ENCODE results near the gene IL25. TPM values are rescaled to one million over a fixed set of nuclear protein-coding genes. Genes with fewer than 3 reads are reported as not detected.
"Not testable (repeated sequence)": the region's sequence is repeated elsewhere in the genome, so short reads cannot be mapped to it uniquely, and the experiment has no call there.

IL25 gene
- not detected in 2 replicates for total RNA-seq (2014; rRNA removed; shearing (Covaris generic))

DNA sequence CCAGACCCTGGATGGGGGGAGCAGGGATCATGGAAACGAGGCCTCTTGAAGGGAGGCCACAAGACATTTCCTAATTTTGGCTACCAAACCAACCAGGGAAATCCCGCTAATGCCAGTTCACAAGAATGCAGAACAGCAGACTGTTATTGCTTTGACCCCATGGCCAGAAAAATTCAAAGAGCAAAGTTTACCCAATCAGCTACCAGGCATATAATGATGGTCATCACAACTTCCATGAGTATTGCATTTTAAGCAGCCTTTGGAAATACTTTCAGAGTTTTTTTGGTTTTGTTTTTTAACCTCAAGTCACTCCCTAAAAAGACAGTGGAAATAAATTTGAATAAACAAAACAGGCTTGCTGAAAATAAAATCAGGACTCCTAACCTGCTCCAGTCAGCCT, at the start of gene IL25:
Gene IL25, plus strand, starts transcription at position 301 of the 400 bp plus-strand sequence.
- no peak for DNase-seq (ENCODE audit: low read depth)

DNA sequence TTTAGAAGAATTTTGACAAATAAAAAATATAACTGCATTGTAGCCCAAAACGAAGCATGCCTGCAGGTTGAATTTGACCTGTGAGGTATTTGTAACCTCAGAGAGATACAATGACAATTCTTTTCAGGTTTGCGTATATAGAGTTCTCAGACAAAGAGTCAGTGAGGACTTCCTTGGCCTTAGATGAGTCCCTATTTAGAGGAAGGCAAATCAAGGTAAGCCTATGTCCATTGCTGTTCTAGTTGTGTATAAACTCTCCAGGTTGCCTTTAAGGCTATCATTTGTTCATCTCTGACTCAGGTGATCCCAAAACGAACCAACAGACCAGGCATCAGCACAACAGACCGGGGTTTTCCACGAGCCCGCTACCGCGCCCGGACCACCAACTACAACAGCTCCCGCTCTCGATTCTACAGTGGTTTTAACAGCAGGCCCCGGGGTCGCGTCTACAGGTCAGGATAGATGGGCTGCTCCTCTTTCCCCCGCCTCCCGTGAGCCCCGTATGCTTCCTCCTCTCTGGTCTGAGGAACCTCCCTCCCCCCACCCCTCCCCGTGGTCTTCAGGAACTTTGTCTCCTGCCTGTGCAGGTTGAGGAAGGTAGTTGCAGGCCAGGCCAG, 48.7 kb upstream of the IL25 start:
- no peak for DNase-seq (ENCODE audit: low read depth)

DNA sequence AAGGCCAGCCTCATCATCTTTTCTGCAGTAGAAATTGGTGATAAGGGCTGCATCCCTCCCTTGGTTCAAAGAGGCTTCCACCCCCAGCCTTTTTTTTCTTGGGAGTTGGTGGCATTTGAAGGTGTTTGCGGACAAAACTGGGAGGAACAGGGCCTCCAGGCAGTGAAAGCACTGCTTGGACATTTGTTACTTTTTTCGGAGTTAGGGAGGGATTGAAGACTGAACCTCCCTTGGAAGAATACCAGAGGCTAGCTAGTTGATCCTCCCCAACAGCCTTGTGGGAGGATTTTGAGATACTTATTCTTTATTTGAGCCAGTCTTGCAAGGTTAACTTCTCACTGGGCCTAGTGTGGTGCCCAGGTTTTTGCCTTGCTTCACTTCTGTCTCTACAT, 48.2 kb upstream of the IL25 start:
- no peak for DNase-seq (ENCODE audit: low read depth)

DNA sequence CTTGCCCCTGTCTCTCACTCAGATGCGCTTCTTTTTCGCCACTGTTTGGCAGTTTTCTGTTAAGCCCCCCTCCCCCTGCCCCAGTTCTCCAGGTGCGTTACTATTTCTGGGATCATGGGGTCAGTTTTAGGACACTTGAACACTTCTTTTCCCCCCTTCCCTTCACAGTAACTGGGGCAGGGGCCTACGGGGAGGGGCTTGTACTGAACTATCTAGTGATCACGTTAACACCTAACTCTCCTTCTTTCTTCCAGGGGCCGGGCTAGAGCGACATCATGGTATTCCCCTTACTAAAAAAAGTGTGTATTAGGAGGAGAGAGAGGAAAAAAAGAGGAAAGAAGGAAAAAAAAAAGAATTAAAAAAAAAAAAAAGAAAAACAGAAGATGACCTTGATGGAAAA, 47.6 kb upstream of the IL25 start:
- no peak for DNase-seq (ENCODE audit: low read depth)

DNA sequence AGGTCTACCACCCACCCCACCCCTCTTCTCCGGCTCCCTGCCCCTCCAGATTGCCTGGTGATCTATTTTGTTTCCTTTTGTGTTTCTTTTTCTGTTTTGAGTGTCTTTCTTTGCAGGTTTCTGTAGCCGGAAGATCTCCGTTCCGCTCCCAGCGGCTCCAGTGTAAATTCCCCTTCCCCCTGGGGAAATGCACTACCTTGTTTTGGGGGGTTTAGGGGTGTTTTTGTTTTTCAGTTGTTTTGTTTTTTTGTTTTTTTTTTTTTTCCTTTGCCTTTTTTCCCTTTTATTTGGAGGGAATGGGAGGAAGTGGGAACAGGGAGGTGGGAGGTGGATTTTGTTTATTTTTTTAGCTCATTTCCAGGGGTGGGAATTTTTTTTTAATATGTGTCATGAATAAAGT, 46.9 kb upstream of the IL25 start:
- DNase-seq (ENCODE audit: low read depth): not testable (repeated sequence)

DNA sequence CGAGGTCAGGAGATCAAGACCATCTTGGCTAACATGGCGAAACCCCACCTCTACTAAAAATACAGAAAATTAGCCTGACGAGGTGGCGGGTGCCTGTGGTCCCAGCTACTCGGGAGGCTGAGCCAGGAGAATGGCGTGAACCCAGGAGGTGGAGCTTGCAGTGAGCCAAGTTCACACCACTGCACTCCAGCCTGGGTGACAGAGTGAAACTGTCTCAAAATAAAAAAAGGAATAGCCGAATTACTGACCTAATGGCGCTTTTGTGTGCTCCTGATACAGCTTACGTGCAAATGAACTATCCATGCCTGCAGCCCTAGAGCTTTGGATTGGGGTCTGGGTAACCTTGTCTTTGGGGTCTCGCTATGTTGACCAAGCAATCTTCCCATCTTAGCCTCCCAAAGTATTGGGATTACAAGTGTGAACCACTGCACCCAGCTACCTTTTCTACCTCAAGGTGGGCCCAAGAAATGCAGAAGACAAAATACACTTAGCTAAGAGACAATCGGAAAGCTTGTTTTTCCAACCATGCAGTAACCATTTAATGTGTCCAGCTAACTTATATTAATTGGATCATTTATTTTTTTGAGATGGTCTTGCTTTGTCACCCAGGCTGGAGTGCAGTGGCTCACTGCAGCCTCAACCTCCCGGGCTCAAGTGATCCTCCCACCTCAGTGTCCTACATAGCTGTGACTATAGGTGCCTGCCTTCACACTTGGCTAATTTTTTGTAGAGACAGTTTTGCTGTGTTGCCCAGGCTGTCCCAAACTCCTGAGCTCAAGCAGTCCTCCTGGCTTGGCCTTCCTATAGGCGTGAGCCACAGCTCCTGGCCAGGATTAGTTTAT, 45.9 kb upstream of the IL25 start:
- DNase-seq (ENCODE audit: low read depth): no peak

DNA sequence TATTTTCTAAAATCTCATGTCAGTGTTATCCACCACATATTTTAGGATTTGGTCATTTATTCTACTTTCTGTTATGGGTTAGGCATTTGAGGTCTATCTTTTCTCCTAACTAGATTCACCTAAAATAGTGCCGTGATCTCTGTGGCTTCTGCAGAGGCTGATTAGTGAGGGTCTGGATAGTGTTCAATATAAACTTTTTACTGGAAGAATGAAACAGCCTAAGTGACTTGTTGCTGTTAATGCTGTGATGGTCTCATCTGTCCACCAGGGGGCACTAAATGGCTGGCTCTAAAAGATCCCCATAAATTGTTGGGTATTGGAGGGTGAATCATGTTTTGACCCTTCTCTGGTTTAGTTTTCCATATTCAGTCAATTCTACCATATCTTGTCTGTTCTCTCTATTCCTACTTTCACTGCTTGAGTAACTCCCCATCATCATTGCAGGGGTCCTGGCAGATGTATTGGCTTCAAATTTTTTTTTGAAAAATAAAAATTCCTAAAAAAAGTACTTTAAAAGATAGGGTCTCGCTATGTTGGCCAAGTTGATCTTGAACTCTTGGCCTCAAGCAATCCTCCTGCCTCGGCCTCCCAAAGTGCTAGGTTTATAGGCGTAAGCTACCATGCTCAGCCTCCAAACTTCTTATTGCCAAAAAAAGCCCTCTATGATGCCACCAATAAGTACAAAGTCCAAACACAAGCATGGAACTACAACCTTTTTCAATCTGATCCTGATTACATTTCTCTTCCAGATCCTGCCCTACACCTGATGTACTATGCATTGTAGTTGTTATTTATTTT, 44.5 kb upstream of the IL25 start:
- DNase-seq (ENCODE audit: low read depth): peak; percentile 72

DNA sequence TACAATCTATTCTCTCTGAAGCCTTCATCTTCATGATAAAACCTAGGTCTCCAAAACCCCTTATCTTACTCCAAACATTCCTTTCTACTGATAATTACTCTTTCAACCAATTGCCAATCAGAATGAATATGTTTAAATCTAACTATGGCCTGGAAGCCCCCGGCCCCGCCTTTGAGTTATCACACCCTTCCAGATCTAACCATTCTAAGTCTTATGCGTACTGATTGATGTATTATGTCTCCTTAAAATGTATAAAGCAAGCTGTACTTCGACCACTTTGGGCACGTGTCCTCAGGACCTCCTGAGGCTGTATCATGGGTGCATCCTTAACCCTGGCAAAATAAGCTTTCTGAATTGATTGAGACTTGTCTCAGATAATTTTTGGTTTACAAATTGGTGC, 37.0 kb upstream of the IL25 start:
- no peak for DNase-seq (ENCODE audit: low read depth)

DNA sequence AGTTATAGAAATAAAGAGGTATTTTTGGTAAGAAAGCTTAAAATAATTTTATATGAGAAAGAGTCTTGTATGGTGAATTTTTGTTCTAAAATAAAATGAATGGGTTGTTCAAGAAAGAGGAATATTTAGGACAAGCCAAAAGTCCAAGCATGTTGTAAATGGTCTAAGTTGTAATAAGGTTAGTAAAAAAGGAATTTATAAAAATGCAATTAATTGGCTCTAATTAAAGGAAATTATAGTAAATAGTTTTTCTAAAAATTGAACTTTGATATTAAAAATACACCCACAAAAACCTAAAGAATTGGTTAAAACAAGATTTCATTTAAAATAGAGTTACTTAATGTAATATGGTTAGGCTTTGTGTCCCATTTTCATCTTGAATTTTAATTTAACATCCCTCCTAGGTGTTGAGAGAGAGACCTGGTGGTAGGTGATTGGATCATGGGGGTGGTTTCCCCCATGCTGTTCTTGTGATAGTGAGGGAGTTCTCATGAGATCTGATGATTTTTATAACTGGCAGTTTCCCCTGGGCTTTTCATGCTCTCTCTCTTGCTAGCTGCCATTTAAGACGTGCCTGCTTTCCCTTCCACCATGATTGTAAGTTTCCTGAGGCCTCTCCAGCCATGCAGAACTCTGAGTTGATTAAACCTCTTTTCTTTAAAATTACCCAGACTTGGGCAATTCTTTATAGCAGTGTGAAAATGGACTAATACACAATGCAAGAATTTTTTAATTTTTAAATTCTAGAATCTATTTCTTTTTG, 32.9 kb upstream of the IL25 start:
- DNase-seq (ENCODE audit: low read depth): no peak

DNA sequence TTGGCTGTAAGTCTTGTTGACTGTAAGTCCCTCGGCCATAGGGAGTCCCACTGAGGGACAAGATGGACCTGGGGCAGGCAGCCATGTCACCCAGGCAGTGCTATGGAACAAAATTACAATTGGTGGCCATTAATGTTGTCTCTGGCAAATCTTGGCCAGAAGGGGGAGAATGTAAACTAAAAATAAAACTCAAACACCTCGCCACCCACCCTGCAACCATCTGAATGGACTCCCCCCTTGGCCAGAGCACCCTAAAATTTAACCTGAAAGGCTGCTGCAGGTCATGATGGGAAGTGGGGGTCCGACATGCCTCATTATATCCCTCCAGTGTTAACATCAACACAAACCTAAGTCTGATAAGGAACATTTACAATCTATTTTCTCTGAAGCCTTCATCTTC, 28.1 kb upstream of the IL25 start:
- DNase-seq (ENCODE audit: low read depth): no peak

DNA sequence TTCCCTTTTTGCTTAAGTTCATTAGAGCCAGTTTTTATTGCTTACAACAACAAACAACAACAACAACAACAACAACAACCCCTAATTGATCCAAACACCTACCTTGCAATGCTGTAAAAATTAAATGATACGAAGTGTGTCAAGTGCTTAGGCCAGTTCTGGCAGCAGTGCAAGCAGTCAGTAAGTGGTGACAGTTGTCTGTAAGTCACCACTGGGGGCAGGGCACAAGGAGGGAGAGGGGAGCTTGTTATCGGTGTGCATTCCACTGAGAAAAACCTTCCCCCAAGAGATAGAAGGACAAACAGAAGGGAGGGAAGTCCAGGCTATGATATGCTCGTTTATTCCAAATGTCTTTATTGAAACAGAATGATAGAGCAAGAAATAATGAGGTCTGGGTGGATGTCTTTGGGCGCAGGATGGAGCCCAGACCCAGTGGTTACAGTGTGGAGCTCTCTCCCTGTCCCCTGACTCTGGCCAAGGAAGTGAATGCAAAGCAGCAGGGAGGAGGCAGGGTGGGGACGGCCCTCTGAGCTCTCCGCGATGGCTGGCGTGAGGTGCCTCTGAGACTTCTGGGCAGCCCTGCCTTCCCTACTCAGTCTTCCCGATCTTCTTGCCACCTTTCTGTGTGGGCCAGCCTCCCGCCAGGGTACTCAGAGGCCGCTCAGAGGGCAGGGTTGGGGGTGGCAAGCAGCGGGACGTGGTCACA, 26.5 kb upstream of the IL25 start:
- no peak for DNase-seq (ENCODE audit: low read depth)

DNA sequence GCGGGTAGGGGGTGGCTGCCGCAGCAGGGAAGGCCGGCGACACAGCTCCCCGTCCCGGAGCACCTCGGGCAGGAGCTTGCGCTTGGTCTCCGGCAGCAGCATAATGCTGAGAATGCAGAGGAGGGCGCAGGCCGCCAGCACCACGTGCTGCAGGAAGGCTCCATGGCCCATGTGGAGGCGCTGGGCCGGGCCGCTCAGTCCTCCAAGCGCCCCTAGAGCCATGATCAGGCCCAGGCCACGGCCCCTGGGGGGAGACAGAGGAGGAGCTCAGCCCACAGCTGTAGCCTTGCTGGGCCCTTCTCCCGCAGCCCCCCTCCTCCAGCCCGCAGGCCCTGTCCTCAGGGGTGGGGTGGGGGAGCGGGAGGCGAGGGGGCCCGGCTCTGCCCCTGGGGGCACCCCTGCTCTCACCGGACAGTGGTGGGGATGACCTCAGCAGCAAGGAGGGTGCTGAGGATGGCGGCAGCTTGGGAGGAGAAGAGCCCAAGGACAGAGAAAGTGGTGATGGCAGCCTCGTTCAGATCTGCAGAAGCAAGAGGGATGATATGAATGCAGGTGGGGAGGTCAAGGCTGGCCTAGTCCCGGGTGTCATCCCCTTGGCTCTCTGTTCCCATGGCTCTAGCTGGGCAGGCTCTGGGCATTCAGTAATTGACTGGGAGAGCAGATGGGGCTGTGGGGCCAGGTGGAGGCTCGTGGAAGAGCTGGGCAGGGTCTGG, 25.8 kb upstream of the IL25 start:
- no peak for DNase-seq (ENCODE audit: low read depth)

DNA sequence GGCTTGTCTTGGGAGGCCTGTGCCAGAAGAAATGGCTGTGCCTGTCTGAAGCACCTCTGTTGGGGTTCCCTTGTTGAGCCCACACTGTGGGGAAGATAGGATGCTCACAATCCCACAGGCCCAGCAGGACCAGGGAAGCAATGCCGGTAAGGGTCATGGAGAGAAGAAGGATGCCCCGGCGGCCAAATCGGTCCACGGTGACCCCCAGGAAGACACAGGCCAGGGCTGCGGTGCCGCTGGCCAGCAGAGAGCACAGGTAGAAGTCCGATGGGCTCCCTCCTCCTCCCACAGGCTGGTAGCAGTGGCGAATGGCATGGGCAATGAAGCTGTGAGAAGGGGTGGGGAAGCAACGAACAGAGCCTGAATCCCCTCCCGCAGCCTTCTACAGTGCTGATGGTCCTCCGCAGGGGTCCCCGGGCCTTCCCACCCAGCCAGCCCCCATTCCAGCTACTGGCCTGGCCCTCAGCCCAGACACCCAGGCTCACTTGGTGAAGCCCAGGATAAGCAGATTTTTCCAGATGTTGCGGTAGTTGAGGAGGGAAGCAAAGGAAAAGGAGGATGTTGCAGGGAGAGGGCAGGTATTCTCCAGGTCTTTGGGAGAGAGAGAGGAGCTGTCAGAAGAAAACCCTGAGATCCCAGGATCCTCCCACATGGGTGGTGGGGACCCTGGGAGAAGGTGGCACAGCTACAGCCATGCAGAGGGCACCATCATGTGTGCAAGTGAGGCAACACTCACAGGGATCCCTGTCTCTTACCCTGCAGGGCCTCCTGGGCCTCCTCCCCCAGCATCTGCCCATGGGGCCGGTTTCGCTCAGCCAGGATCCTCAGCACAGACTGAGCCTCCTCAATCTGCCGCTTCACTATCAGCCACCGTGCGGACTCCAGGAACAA, 25.0 kb upstream of the IL25 start:
- DNase-seq (ENCODE audit: low read depth): no peak

DNA sequence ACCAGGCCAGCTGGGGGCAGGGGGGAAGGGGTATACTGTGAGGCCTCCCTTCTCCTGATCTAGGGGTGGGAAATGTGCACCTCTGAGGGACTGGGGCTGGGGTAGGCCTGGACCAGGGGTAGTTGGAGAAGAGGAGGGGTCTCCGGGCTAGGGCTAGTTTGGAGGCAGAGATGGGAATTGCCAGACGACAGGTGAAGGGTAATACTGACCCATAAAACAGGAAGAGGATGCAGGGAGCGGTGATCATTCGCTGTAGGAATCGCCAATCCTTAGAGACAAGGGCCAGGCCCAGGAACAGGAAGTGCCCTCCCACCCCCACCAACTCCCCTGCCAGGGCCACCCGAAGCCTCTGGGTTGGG, 24.3 kb upstream of the IL25 start:
- no peak for DNase-seq (ENCODE audit: low read depth)

DNA sequence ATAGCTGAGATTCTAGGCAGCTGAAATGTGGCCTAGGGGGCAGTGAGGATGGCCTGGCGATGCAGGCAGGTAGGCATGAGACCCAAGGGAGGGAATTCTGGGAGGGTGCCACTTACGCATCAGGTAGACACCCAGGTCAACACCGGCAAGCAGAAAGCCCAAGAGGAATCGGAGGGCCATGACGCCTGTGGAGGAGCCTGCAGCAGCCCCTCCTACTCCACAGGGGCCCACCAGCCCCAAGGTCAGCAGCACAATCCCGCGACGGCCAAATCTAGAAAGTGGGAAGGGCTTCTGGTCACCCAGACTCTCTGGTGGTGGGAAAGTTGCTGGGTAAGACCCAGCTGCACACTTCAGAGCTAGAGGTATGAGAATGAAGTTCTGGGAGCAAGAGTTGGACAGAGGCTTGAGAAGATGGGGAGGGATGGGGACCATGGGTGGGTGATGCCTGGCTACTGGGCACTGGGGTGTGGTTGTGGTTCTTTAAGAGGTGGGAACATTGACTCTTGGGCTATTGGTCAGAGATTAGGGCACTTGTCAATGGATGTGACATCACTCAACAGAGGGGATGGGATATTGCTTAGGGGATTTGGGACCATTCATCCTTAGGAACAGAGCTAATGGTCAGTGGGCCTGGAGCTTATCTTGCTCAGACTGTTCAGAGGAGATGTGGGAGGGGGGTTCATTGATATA, 23.3 kb upstream of the IL25 start:
- DNase-seq (ENCODE audit: low read depth): no peak

DNA sequence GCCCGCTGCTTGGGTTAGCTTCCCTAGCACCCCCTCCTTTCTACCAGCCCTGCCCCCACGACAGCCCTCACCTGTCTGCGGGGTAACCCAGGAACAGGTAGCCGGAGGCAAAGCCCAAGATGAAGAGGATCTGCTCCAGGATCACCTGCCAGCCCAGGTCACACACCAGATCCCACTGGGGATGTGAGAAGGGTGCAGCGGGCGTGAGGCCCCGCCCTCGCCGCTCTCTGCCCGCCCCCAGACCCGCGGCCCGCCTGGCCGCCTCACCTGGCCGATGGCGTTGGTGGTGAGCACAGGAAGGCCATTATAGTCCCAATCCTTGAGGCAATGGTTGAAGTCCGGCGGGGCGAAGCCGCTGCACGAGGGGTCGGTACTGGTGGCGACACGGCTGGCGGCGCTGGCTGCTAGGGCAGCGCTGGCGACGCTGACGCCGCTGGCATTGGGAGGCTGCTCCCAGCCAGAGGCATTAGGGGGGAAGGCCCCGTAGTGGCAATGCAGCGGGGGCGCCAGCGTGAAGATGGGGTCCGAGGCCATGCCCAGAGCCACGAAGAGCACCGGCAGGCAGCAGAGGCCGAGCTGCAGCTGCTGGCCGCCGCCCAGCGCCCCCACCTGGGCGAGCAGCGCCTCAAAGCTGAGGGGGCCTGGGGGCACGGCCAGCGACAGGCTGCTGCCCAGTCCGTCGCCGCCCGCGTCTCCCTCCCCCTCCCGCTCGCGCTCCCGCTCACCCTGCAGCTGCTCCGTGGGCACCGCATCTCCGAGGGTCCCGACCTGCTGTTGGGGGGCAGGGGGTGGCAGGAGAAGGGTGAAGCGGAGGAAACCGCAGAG, 20.7 kb upstream of the IL25 start:
- no peak for DNase-seq (ENCODE audit: low read depth)

DNA sequence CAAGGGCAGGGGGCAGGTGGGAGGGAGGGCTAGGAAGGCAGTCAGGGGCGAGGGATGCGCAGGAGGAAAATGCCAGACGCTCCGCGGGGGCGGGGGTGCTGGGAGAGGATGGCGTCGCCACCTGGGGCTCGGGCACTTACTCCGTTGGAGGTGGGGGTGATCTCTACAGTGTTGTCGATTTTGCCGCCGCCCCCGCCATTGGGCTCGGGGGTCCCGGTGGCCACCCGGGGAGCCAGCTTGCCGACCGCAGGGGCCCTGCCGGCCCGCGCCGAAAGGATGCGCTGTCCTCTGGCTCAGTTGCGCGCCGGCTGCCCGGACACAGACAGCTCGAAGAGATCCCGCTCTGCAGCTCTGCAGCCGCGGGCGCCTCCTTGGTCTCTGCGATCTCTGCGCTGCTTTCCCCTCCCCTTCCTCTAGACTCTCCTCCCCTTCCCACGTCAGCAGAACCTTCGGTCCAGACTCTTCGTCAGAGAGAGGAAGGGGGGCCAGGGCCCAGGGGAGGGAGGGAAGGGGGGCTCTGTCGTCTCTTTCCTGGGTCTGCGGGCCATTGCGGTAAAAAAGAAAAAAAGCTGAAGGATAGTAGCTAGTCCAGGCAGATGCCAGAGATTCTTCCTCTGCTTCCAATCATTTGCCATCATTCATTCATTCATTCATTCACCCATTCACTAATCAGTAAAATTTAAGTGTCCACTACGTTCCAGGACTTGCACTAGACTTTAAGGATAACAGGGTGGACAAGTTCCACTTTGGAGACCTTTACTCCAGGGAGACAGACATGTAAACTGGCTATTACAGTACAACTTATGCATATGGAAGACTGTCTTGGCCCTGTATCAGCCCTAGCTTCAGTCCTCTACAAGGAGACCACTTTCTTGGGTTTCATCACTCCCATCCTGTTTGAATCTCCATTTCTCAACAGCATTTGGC, 19.8 kb upstream of the IL25 start, which contains the start of gene SLC22A17:
Gene SLC22A17, minus strand, starts transcription at position 382 of the 927 bp plus-strand sequence.
- peak; percentile 72 for DNase-seq (ENCODE audit: low read depth)

Measured in M059J (cell line).